Ascending aorta (tissue), 2 donors: ENCODE measurements around the gene CFDP1. TPM values are rescaled to one million over a fixed set of nuclear protein-coding genes. Genes with fewer than 3 reads are reported as not detected.

ENCODE experiments used
- DNase-seq, 2 donors: peaks; one replicate each; pipeline ENCODE4 v3.0.0-alpha.2; 2019; ENCODE audit warnings: low spot score in 2 of 2
- H3K27ac ChIP-seq, 2 donors: fragments of 200-600 bp; sonication (generic); one replicate each; pipeline ENCODE4 v1.5.1; 2016 to 2017; ENCODE audit warnings: mild to moderate bottlenecking in 1 of 2
- H3K27me3 ChIP-seq: fragments of 200-600 bp; sonication (generic); one replicate; pipeline ENCODE4 v1.5.1; 2017
- H3K36me3 ChIP-seq, 2 donors: fragments of 200-600 bp; sonication (generic); one replicate each; pipeline ENCODE4 v1.5.1; 2016
- H3K4me1 ChIP-seq, 2 donors: fragments of 200-600 bp; sonication (generic); one replicate each; pipeline ENCODE4 v1.5.1; 2016 to 2017; ENCODE audit warnings: mild to moderate bottlenecking in 1 of 2
- H3K4me3 ChIP-seq, 2 donors: fragments of 200-600 bp; sonication (generic); one replicate each; pipeline ENCODE4 v1.5.1; 2016 to 2017; ENCODE audit warnings: mild to moderate bottlenecking in 1 of 2
- H3K9me3 ChIP-seq, 2 donors: fragments of 200-600 bp; sonication (generic); one replicate each; pipeline ENCODE4 v1.5.1; 2016
- intact Hi-C: fragments of 100-400 bp; cut with DNase I; formaldehyde crosslinking; loops from one replicate; pipeline ENCODE4 v1.15.1; 2023
- total RNA-seq: library from RNA; depleted of rRNA; stranded (reverse); fragments of >200 nt; gene quantifications from one replicate; pipeline ENCODE4 v1.1.0, GENCODE V29; 2016
- TF ChIP-seq, protein P1 (sequence below), 3 experiments: fragments of 200-600 bp in 2 of 3; fragments of 450-650 bp in 1 of 3; sonication (generic) in 2 of 3; IDR thresholded peaks; one replicate each; pipeline ENCODE4 v1.5.1; 2016 to 2019; ENCODE audit warnings: antibody characterized with exemption in 3 of 3, mild to moderate bottlenecking in 1 of 3, moderate library complexity in 1 of 3

CFDP1 gene
- total RNA-seq, 1 donor from 2014 or later = 8.3 TPM

GRCh38 chr16:75264457-75264998 lies 168.8 kb downstream of the CFDP1 start:
- Histone ChIP-seq H3K27ac (peak overlapping the region; percentile 90 to 95), H3K9me3 (no peaks in the 10 kb centered on the region), H3K27me3 (no peaks in the 10 kb centered on the region), H3K4me3 (peak overlapping the region; percentile 76 to 86), H3K4me1 (peaks cover 34 to 53% of the 10 kb centered on the region in 2 donors), H3K36me3 (no peaks in the 10 kb centered on the region)
- intact Hi-C loops = loop anchor here (2.0 kb wide), 2 partner anchors 14 to 40 kb away; partner anchors contain the start of gene BCAR1
- TF ChIP-seq, protein P1, sequence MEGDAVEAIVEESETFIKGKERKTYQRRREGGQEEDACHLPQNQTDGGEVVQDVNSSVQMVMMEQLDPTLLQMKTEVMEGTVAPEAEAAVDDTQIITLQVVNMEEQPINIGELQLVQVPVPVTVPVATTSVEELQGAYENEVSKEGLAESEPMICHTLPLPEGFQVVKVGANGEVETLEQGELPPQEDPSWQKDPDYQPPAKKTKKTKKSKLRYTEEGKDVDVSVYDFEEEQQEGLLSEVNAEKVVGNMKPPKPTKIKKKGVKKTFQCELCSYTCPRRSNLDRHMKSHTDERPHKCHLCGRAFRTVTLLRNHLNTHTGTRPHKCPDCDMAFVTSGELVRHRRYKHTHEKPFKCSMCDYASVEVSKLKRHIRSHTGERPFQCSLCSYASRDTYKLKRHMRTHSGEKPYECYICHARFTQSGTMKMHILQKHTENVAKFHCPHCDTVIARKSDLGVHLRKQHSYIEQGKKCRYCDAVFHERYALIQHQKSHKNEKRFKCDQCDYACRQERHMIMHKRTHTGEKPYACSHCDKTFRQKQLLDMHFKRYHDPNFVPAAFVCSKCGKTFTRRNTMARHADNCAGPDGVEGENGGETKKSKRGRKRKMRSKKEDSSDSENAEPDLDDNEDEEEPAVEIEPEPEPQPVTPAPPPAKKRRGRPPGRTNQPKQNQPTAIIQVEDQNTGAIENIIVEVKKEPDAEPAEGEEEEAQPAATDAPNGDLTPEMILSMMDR (IDR thresholded peaks at IDR 0.05) = no peak
- peak in 1 of 2 donors; percentile 70 for DNase-seq

DNA sequence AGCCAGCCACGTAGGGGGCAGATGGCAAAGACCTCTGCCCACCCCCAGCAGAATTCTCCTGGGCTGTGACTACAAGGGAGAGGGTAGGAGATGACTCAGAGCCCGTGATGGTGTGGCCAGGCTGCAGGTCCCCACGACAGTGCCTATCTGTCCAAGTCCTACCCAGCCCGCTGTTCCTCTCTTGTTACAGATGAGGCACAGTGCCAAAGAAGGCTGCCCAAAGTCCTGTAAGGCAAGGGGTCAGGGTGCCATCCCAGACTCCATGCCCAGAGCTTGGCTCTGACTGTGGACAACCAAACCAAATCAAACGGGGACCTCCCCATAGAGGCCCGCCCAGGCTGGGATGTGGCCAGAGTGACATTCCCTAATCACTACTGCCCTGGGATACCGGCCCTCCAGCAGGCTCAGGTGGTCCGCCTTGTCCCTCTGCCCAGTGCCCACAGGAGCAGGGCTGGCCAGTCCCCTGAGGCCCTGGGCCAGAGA lies 169.3 kb downstream of the CFDP1 start:
- intact Hi-C loops = loop anchor here (2.0 kb wide), 2 partner anchors 13 to 41 kb away; partner anchors contain the start of gene BCAR1
- H3K27ac ChIP-seq = peak overlapping the region; percentile 90 to 95
- H3K4me3 ChIP-seq = peak overlapping the region; percentile 76 to 86
- peak; percentile 55 to 87 for DNase-seq
- H3K4me1 ChIP-seq = peaks cover 34 to 53% of the 10 kb centered on the region in 2 donors
- TF ChIP-seq, protein P1 (IDR thresholded peaks at IDR 0.05) = no peak
- no peaks in the 10 kb centered on the region for H3K27me3 ChIP-seq
- no peaks in the 10 kb centered on the region for H3K9me3 ChIP-seq
- no peaks in the 10 kb centered on the region for H3K36me3 ChIP-seq

- TF ChIP-seq, protein P1 (IDR thresholded peaks at IDR 0.05) = no peak
- no peaks in the 10 kb centered on the region for H3K36me3 ChIP-seq
- DNase-seq = no peak
Observed at GRCh38 chr16:75263291-75263962, 169.9 kb downstream of the CFDP1 start.

GRCh38 chr16:75262800-75263127 lies 170.5 kb downstream of the CFDP1 start:
- intact Hi-C loops = no loop called here
- Histone ChIP-seq H3K27ac (peak overlapping the region; percentile 90 to 95), H3K9me3 (no peaks in the 10 kb centered on the region), H3K4me1 (peaks cover 42 to 62% of the 10 kb centered on the region in 2 donors), H3K36me3 (no peaks in the 10 kb centered on the region), H3K27me3 (no peaks in the 10 kb centered on the region), H3K4me3 (peak overlapping the region; percentile 5 to 86)
- TF ChIP-seq, protein P1 (IDR thresholded peaks at IDR 0.05) = no peak
- no peak for DNase-seq

More at GRCh38 chr16:75263291-75263962, 169.9 kb downstream of the CFDP1 start:
- Histone ChIP-seq H3K27ac (peak overlapping the region; percentile 90 to 95), H3K27me3 (no peaks in the 10 kb centered on the region), H3K9me3 (no peaks in the 10 kb centered on the region), H3K4me1 (peaks cover 37 to 59% of the 10 kb centered on the region in 2 donors), H3K4me3 (peak overlapping the region; percentile 76 to 86)
- intact Hi-C loops = no loop called here

GRCh38 chr16:75262104-75262799 lies 171.1 kb downstream of the CFDP1 start:
- peak in 1 of 2 donors; percentile 76 for DNase-seq
- no peaks in the 10 kb centered on the region for H3K27me3 ChIP-seq
- intact Hi-C loops = no loop called here
- TF ChIP-seq, protein P1 (IDR thresholded peaks at IDR 0.05) = no peak
- no peaks in the 10 kb centered on the region for H3K36me3 ChIP-seq
- peaks cover 43 to 62% of the 10 kb centered on the region in 2 donors for H3K4me1 ChIP-seq
- peak overlapping the region; percentile 5 to 86 for H3K4me3 ChIP-seq
- H3K9me3 ChIP-seq = no peaks in the 10 kb centered on the region
- H3K27ac ChIP-seq = peak overlapping the region; percentile 90 to 95
